Neutrophil (primary cell): ENCODE data around the gene UBAC1.
"Not testable (repeated sequence)": the region's sequence is repeated elsewhere in the genome, so short reads cannot be mapped to it uniquely, and the experiment has no call there.

ENCODE experiments used
- H3K27ac ChIP-seq: fragments of 200-600 bp; sonication (generic); 2 replicates; pipeline ENCODE4 v1.5.1; 2016; ENCODE audit warnings: mild to moderate bottlenecking, moderate library complexity
- H3K27me3 ChIP-seq: fragments of 200-600 bp; sonication (generic); 2 replicates; pipeline ENCODE4 v1.6.0; 2016; ENCODE audit warnings: mild to moderate bottlenecking
- H3K36me3 ChIP-seq: fragments of 200-600 bp; sonication (generic); 2 replicates; pipeline ENCODE4 v1.5.1; 2017
- H3K4me1 ChIP-seq, 2 experiments: fragments of 200-600 bp in 1 of 2; sonication (generic) in 1 of 2; 1 replicate in 1 of 2; 2 replicates in 1 of 2; pipeline versions ENCODE4 v1.5.1 to v1.6.1; 2013 to 2016; ENCODE audit warnings: low read depth in 1 of 2, low read length in 1 of 2, mild to moderate bottlenecking in 1 of 2, moderate library complexity in 1 of 2; ENCODE audit not compliant: control insufficient read depth in 1 of 2, insufficient read depth in 1 of 2
- H3K4me3 ChIP-seq, 2 experiments: fragments of 200-600 bp in 1 of 2; sonication (generic) in 1 of 2; 1 replicate in 1 of 2; 2 replicates in 1 of 2; pipeline ENCODE4 v1.5.1; 2013 to 2016; ENCODE audit warnings: low read depth in 1 of 2, low read length in 1 of 2, mild to moderate bottlenecking in 1 of 2, moderate library complexity in 1 of 2
- H3K9me3 ChIP-seq: fragments of 200-600 bp; sonication (generic); 2 replicates; pipeline ENCODE4 v1.5.1; 2016
- TF ChIP-seq, protein P1 (sequence below): fragments of 200-600 bp; sonication (generic); IDR thresholded peaks from 2 replicates; pipeline ENCODE4 v1.5.1; 2016; ENCODE audit warnings: antibody characterized with exemption

Gene UBAC1

DNA sequence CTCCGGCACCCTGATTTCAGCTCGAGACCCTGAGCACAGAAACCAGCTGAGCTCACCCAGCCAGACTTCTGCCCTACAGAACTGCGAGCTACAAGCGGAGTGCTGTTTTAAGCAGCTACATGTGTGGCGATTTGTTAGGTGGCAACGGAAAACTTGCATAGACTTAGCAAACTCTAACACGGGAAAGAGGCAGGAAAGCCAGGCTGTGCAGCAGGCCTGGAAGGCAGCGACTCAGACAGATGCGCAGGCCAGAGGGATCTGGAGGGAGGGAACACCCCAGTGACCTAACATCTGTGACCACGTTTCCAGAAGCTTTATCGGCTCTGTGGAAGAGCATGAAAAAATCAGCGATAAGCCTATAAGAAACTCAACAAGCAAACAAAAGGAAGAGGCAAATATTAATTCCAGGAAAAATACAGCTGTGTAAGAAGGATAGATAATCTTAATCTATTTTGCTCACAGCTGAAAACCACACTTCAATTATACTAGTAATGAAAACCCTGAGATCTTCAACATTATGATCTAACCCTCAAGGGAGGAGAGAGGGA is 11.0 kb downstream of the UBAC1 start:
- no peaks in the 10 kb centered on the region for H3K9me3 ChIP-seq
- TF ChIP-seq, protein P1, sequence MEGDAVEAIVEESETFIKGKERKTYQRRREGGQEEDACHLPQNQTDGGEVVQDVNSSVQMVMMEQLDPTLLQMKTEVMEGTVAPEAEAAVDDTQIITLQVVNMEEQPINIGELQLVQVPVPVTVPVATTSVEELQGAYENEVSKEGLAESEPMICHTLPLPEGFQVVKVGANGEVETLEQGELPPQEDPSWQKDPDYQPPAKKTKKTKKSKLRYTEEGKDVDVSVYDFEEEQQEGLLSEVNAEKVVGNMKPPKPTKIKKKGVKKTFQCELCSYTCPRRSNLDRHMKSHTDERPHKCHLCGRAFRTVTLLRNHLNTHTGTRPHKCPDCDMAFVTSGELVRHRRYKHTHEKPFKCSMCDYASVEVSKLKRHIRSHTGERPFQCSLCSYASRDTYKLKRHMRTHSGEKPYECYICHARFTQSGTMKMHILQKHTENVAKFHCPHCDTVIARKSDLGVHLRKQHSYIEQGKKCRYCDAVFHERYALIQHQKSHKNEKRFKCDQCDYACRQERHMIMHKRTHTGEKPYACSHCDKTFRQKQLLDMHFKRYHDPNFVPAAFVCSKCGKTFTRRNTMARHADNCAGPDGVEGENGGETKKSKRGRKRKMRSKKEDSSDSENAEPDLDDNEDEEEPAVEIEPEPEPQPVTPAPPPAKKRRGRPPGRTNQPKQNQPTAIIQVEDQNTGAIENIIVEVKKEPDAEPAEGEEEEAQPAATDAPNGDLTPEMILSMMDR = no peak
- H3K4me1 ChIP-seq = no peaks in the 10 kb centered on the region
- peaks cover 93% of the 10 kb centered on the region for H3K36me3 ChIP-seq
- H3K27me3 ChIP-seq = no peaks in the 10 kb centered on the region
- H3K4me3 ChIP-seq = no peak overlapping the region
- H3K27ac ChIP-seq = no peak overlapping the region

DNA sequence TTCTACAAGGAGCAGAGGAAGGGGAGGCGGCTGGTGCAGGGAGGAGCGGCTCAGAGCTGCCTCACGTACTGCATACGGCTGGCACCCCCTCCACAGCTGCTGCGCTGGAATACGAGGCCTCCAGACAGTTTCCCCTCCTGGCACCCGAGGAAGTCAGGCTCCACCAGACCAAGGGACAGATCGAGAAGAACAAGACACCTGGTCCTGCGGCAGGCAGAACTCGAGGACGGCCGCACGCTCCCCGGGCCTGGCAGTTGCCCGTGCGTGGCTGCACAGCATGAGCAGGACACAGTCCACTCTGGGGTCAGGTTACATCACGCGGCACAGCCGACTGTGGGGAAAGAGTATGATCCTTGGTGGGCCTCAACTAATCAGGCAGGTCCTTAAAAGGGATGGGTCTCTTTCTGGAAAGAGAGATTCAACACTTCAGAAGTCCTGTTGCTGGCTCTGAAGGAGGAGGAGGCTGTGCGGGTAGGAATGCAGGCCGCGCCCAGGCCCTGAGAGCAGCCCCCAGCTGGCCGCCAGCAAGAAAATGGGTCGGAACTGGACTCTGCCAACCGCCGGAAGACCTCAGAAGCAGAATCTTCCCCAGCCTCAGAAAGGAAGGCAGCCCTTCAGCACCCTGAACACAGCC is 11.6 kb downstream of the UBAC1 start:
- TF ChIP-seq, protein P1 = no peak
- no peak overlapping the region for H3K4me3 ChIP-seq
- no peaks in the 10 kb centered on the region for H3K4me1 ChIP-seq
- no peak overlapping the region for H3K27ac ChIP-seq
- peaks cover 93% of the 10 kb centered on the region for H3K36me3 ChIP-seq
- H3K27me3 ChIP-seq = no peaks in the 10 kb centered on the region
- H3K9me3 ChIP-seq = no peaks in the 10 kb centered on the region

DNA sequence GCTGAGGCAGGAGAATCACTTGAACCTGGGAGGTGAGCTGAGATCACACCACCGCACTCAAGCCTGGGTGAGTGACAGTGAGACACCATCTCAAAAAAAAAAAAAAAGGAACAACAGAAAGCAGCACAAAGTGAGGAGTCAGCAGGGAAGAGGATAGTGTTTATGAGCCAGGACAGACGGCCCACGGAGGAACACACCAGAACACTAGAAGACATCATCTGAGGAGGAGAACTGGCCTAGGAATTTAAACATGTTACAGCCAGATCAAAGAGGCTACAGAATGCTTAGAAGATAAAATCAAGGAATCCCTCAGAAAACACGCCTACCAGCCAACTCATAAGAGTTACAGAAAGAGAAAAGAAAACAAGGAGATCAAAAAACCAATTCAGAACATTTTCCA is 12.2 kb downstream of the UBAC1 start:
- Histone ChIP-seq H3K4me3 (no peak overlapping the region), H3K27me3 (no peaks in the 10 kb centered on the region), H3K27ac (no peak overlapping the region), H3K36me3 (peaks cover 94% of the 10 kb centered on the region), H3K9me3 (no peaks in the 10 kb centered on the region), H3K4me1 (no peaks in the 10 kb centered on the region)
- TF ChIP-seq, protein P1 = no peak

DNA sequence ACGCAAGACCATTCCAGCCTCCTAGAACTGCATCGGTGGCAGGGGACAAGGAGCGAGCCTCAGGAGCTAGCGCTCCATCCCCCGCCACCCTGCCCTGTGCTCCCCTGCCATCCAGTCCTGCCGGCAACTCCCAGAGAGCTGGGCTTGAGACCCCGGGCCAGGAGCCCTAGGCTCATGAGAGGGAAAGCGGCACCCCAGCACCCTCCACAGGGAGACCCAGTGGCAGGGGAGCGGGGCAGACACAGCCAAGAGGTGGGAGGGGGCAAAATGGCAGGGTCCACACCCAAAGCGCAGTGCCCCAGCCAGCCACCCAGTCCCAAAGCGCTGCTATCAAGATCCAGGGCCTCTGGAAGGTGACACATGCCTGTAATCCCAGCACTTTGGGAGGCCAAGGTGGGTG is 12.7 kb downstream of the UBAC1 start:
- no peaks in the 10 kb centered on the region for H3K27me3 ChIP-seq
- no peaks in the 10 kb centered on the region for H3K4me1 ChIP-seq
- no peak overlapping the region for H3K27ac ChIP-seq
- no peak overlapping the region for H3K4me3 ChIP-seq
- peaks cover 95% of the 10 kb centered on the region for H3K36me3 ChIP-seq
- TF ChIP-seq, protein P1 = no peak
- no peaks in the 10 kb centered on the region for H3K9me3 ChIP-seq

DNA sequence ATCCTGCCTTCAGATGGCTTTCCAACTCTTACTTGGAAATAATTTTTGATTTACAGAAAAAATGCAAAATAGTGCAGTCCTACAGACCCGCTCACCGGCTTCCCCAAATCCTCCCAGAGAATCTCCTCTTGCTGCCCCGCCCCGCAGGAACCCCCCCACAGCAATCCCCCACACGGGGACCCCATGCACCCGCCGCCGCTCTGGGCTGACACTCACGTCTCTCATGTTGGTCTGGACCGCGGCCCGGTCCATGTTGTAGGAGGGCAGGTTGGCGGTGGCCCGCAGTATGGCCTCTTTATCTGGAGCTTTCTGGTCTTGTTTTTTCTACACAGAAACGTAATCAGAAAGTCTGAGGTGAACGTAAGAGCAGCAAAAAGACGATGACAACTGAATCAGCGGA is 13.6 kb downstream of the UBAC1 start:
- Histone ChIP-seq H3K9me3 (no peaks in the 10 kb centered on the region), H3K36me3 (peaks cover 93% of the 10 kb centered on the region), H3K27me3 (no peaks in the 10 kb centered on the region), H3K4me1 (no peaks in the 10 kb centered on the region), H3K27ac (no peak overlapping the region), H3K4me3 (no peak overlapping the region)
- TF ChIP-seq, protein P1 = no peak

DNA sequence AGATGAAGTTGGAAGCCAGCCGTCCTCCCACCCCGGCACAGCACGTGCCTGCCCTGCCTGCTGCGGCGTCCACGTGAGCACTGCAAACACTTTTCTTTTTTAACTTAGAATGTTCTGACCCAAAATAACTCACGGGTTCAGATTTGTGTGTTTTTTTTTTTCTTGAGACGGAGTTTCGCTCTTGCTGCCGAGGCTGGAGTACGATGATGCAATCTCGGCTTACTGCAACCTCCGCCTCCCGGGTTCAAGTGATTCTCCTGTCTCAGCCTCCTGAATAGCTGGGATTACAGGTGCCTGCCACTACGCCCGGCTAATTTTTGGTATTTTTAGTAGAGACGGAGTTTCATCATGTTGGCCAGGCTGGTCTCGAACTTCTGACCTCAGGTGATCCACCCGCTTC is 14.1 kb downstream of the UBAC1 start:
- H3K4me1 ChIP-seq, H3K27me3 ChIP-seq, H3K4me3 ChIP-seq, H3K9me3 ChIP-seq, H3K27ac ChIP-seq: not testable (repeated sequence)
- H3K36me3 ChIP-seq = peaks cover 91% of the 10 kb centered on the region
